IMR-90 (cell line): ENCODE measurements around the gene CYP39A1. TPM values are rescaled to one million over a fixed set of nuclear protein-coding genes. Genes with fewer than 3 reads are reported as not detected.
A peak's percentile ranks its signal among the peaks of the same experiment; 100 is the strongest.

ENCODE experiments used
- ATAC-seq: fragments of 200-7000 bp; cut with Tn5 transposase; 2 replicates; pipeline ENCODE4 v1.9.1; 2020; ENCODE audit warnings: low read depth, mild to moderate bottlenecking, moderate library complexity
- BruUV-seq: library from RNA; stranded (reverse); fragments of 400-500 nt; replicated peaks from 2 replicates; lab custom pipeline; 2021; lab: Mats Ljungman, UMichigan
- CTCF ChIA-PET: fragments of 300-600 bp; formaldehyde crosslinking; extraction: SDS; loops from one replicate; lab custom pipeline; 2021; ENCODE audit warnings: antibody characterized with exemption; lab: Yijun Ruan, JAX
- POLR2A ChIA-PET: fragments of 300-600 bp; sonication (Branson Sonifier 250); formaldehyde crosslinking; loops from one replicate; lab custom pipeline; 2022; ENCODE audit warnings: antibody characterized with exemption; ENCODE audit not compliant: unreplicated experiment; lab: Charles Lee
- DNase-seq: peaks from one replicate; pipeline ENCODE4 v3.0.0; 2013
- H2AFZ ChIP-seq: replicated peaks from 2 replicates; pipeline ENCODE3; 2013; ENCODE audit warnings: low read length, mild to moderate bottlenecking; ENCODE audit not compliant: poor library complexity
- H2AK5ac ChIP-seq: 2 replicates; pipeline ENCODE4 v1.6.1; 2013; ENCODE audit warnings: low read depth, low read length, inconsistent platforms
- H2AK9ac ChIP-seq: replicated peaks from 2 replicates; pipeline ENCODE3; 2013; ENCODE audit warnings: mild to moderate bottlenecking, low read depth, low read length, moderate library complexity; ENCODE audit not compliant: poor library complexity
- H2BK120ac ChIP-seq: 2 replicates; pipeline ENCODE4 v1.6.1; 2013; ENCODE audit warnings: low read depth, low read length, inconsistent platforms
- H2BK15ac ChIP-seq: 3 replicates; pipeline ENCODE4 v1.6.1; 2013; ENCODE audit warnings: low read depth, low read length, inconsistent platforms
- H2BK20ac ChIP-seq: 2 replicates; pipeline ENCODE4 v1.6.1; 2013; ENCODE audit warnings: low read depth, mild to moderate bottlenecking, inconsistent platforms, low read length, moderate library complexity
- H2BK5ac ChIP-seq: 2 replicates; pipeline ENCODE4 v1.6.1; 2013; ENCODE audit warnings: mild to moderate bottlenecking, low read depth, low read length, inconsistent platforms; ENCODE audit not compliant: poor library complexity, severe bottlenecking
- H3K14ac ChIP-seq: replicated peaks from 2 replicates; pipeline ENCODE4 v1.6.1; 2013; ENCODE audit warnings: low read depth, low read length, inconsistent platforms
- H3K18ac ChIP-seq: 2 replicates; pipeline ENCODE4 v1.6.1; 2013; ENCODE audit warnings: low read depth, low read length, control low read depth
- H3K23ac ChIP-seq: 2 replicates; pipeline ENCODE4 v1.6.1; 2013; ENCODE audit warnings: low read depth, low read length, inconsistent platforms
- H3K27ac ChIP-seq: 2 replicates; pipeline ENCODE4 v1.5.1; 2013; ENCODE audit warnings: mild to moderate bottlenecking, control low read depth, low read length; ENCODE audit not compliant: insufficient read depth
- H3K27me3 ChIP-seq: 2 replicates; pipeline ENCODE4 v1.6.1; 2013; ENCODE audit warnings: low read length; ENCODE audit not compliant: control insufficient read depth, insufficient read depth
- H3K36me3 ChIP-seq: 2 replicates; pipeline ENCODE4 v1.6.1; 2013; ENCODE audit warnings: low read length, mixed read lengths; ENCODE audit not compliant: control insufficient read depth, insufficient read depth
- H3K4ac ChIP-seq: 2 replicates; pipeline ENCODE4 v1.6.1; 2013; ENCODE audit warnings: low read depth, low read length, inconsistent platforms
- H3K4me1 ChIP-seq: 2 replicates; pipeline ENCODE4 v1.6.1; 2013; ENCODE audit warnings: low read length, mixed read lengths; ENCODE audit not compliant: control insufficient read depth, insufficient read depth
- H3K4me2 ChIP-seq: 2 replicates; pipeline ENCODE4 v1.6.1; 2013; ENCODE audit warnings: low read depth, mild to moderate bottlenecking, control low read depth, low read length, moderate library complexity
- H3K4me3 ChIP-seq: 2 replicates; pipeline ENCODE4 v1.5.1; 2013; ENCODE audit warnings: low read depth, mild to moderate bottlenecking, control low read depth, low read length, moderate library complexity; ENCODE audit not compliant: insufficient read depth
- H3K56ac ChIP-seq: 2 replicates; pipeline ENCODE4 v1.6.1; 2013; ENCODE audit warnings: low read length, inconsistent platforms; ENCODE audit not compliant: insufficient read depth; ENCODE audit errors: extremely low read depth
- H3K79me1 ChIP-seq, 2 experiments: 2 replicates each; pipeline ENCODE4 v1.6.1; 2013; ENCODE audit warnings: low read length in 2 of 2, inconsistent platforms in 1 of 2, low read depth in 1 of 2
- H3K9ac ChIP-seq: 2 replicates; pipeline ENCODE4 v1.6.1; 2013; ENCODE audit warnings: low read depth, low read length, control low read depth
- H3K9me1 ChIP-seq: 2 replicates; pipeline ENCODE4 v1.6.1; 2013; ENCODE audit warnings: low read length, inconsistent platforms; ENCODE audit not compliant: insufficient read depth
- H3K9me3 ChIP-seq: 2 replicates; pipeline ENCODE4 v1.6.1; 2013; ENCODE audit warnings: low read length; ENCODE audit not compliant: control insufficient read depth, insufficient read depth
- H4K20me1 ChIP-seq: 2 replicates; pipeline ENCODE4 v1.6.1; 2013; ENCODE audit warnings: low read length, inconsistent platforms; ENCODE audit not compliant: insufficient read depth
- H4K5ac ChIP-seq: 2 replicates; pipeline ENCODE4 v1.6.1; 2013; ENCODE audit warnings: mild to moderate bottlenecking, low read depth, low read length, control low read depth
- H4K8ac ChIP-seq, 2 experiments: 2 replicates each; pipeline ENCODE4 v1.6.1; 2013; ENCODE audit warnings: low read depth in 2 of 2, low read length in 2 of 2, control low read depth in 1 of 2, inconsistent platforms in 1 of 2
- H4K91ac ChIP-seq: 2 replicates; pipeline ENCODE4 v1.6.1; 2013; ENCODE audit warnings: low read depth, low read length, inconsistent platforms; ENCODE audit not compliant: insufficient read depth
- CEBPB ChIP-seq: IDR thresholded peaks from 2 replicates; pipeline ENCODE4 v1.6.1; 2012; ENCODE audit warnings: low read depth, low read length, improper control_type of control experiment
- CTCF ChIP-seq: conservative IDR thresholded peaks from 2 replicates; pipeline ENCODE4 v1.5.1; 2012; ENCODE audit warnings: mild to moderate bottlenecking, low read depth, low read length, improper control_type of control experiment
- ELK1 ChIP-seq: fragments of 150-350 bp; IDR thresholded peaks from 2 replicates; pipeline ENCODE4 v1.6.1; 2016; ENCODE audit warnings: low read depth, mild to moderate bottlenecking, low read length, moderate library complexity, borderline replicate concordance
- MAFK ChIP-seq: IDR thresholded peaks from 2 replicates; pipeline ENCODE4 v1.6.1; 2012; ENCODE audit warnings: low read depth, low read length, improper control_type of control experiment
- NFE2L2 ChIP-seq: fragments of 150-350 bp; IDR thresholded peaks from 2 replicates; pipeline ENCODE4 v1.6.1; 2016; ENCODE audit warnings: low read depth, mild to moderate bottlenecking, low read length
- RAD21 ChIP-seq: IDR thresholded peaks from 2 replicates; pipeline ENCODE4 v1.6.1; 2012; ENCODE audit warnings: low read length, improper control_type of control experiment
- RFX5 ChIP-seq: IDR thresholded peaks from 2 replicates; pipeline ENCODE4 v1.8.0; 2012; ENCODE audit warnings: low read depth, mild to moderate bottlenecking, low read length, moderate library complexity
- WGBS, 2 experiments: methylation state at CpG; one replicate each; pipeline versions ENCODE4 v1.1.5 to v1.1.7; 2013; ENCODE audit warnings: missing lambda C conversion rate in 2 of 2; ENCODE audit not compliant: insufficient read length in 1 of 2; ENCODE audit errors: extremely low coverage in 2 of 2; 5-methylcytosine and 5-hydroxymethylcytosine counted together
- dilution Hi-C: fragments of 300-500 bp; cut with HindIII; formaldehyde crosslinking; loops from one replicate; pipeline ENCODE4 v1.14.3; 2018; ENCODE audit warnings: low sequenced_read_pairs; ENCODE audit not compliant: unreplicated experiment
- in situ Hi-C: fragments of 300-500 bp; cut with MboI; formaldehyde crosslinking; loops from 3 replicates; pipeline ENCODE4 v1.14.3; 2019; ENCODE audit warnings: low sequenced_read_pairs, inconsistent platforms, mixed read lengths
- intact Hi-C: fragments of 100-400 bp; cut with micrococcal nuclease; formaldehyde crosslinking; loops from 2 replicates; pipeline ENCODE4 v1.10.0; 2022
- polyA plus RNA-seq, 3 experiments: library from polyadenylated mRNA; depleted of rRNA; stranded (reverse); fragments of >200 nt; gene quantifications; 2 replicates each; pipeline ENCODE4 v1.2.3, GENCODE V29; 2012; ENCODE audit warnings: low replicate concordance in 1 of 3
- total RNA-seq: library from RNA; depleted of rRNA; stranded (reverse); fragments of >200 nt; gene quantifications from 2 replicates; pipeline ENCODE4 v1.2.3, GENCODE V29; 2012

Gene CYP39A1
- total and polyA plus RNA-seq, 2 of the 4 experiments (the other 2 are of a cell fraction) = 0.03 TPM; not detected in 1

- TF ChIP-seq RFX5 (no peak), CEBPB (no peak), CTCF (no peak), NFE2L2 (no peak), MAFK (no peak), ELK1 (no peak), RAD21 (no peak)
- no peak overlapping the region for H2BK15ac ChIP-seq
- no peak overlapping the region for H3K14ac ChIP-seq
- ATAC-seq (no peak), DNase-seq (peak; percentile 2)
- H4K20me1 ChIP-seq = no peaks in the 10 kb centered on the region
- H3K9me3 ChIP-seq = no peaks in the 10 kb centered on the region
- H3K56ac ChIP-seq = no peak overlapping the region
- H3K27ac ChIP-seq = no peak overlapping the region
- H2BK5ac ChIP-seq = no peak overlapping the region
- H3K9me1 ChIP-seq = no peaks in the 10 kb centered on the region
- in situ Hi-C loops = no loop called here
- no peak overlapping the region for H2BK120ac ChIP-seq
- no TSS peak for BruUV-seq
- ChIA-PET CTCF (no interaction called here), POLR2A (no interaction called here)
- no peak overlapping the region for H3K4ac ChIP-seq
- H2AK9ac ChIP-seq = no peak overlapping the region
- no peak overlapping the region for H3K9ac ChIP-seq
- no peak overlapping the region for H4K5ac ChIP-seq
- dilution Hi-C loops = no loop called here
- no peak overlapping the region for H4K8ac ChIP-seq
- no peak overlapping the region for H2AFZ ChIP-seq
- H3K4me2 ChIP-seq = no peak overlapping the region
- H2BK20ac ChIP-seq = no peak overlapping the region
- intact Hi-C loops = no loop called here
- H3K4me1 ChIP-seq = no peaks in the 10 kb centered on the region
- H3K18ac ChIP-seq = no peak overlapping the region
- no peaks in the 10 kb centered on the region for H3K27me3 ChIP-seq
- H3K79me1 ChIP-seq = no peaks in the 10 kb centered on the region
- H2AK5ac ChIP-seq = no peak overlapping the region
- H3K4me3 ChIP-seq = no peak overlapping the region
- H4K91ac ChIP-seq = no peak overlapping the region
- WGBS, 2 experiments = no CpG with 5 or more reads among the region's 1 CpG
- no peaks in the 10 kb centered on the region for H3K36me3 ChIP-seq
- H3K23ac ChIP-seq = no peak overlapping the region
Measured at GRCh38 chr6:46651006-46651405, 1.6 kb downstream of the CYP39A1 start.
